HG03457 (cell line): ENCODE measurements around the gene SLC25A21.

ENCODE experiments used
- ATAC-seq: cut with Tn5 transposase; IDR thresholded peaks from one replicate; pipeline ENCODE4 v1.9.1; 2021; ENCODE audit warnings: moderate number of reproducible peaks; ENCODE audit not compliant: unreplicated experiment

Gene SLC25A21

DNA sequence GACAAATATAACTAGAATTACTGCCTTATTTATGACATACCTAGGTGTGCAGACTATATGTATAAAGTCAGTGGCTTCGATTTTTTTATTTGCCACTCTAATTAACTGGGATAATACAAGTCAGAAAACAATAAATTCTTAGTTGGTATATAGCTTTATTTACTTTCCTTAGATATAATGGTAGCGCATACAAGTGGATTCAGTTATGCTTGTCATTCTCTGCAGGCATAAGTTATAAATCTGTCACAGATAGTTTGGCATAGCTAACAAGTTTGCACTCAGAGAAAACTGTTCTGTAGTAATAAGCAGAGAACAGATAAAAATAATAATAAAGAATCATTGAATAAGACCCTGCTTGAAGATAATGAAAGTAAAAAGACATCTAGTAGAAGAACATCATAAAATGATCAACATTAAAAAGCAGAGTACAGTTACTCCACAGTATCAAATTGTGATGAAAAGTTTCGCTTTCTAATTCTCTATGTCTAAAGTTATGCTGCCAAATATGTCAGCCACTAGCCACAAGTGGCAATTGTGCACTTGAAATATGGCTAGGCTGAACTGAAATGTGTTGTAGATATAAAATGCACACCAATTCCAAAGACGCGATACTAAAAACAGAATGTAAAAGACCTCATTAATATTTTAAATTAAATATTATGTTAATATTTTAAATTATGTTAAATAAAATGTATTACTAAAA is 224.1 kb downstream of the SLC25A21 start:
- ATAC-seq, result no peak

DNA sequence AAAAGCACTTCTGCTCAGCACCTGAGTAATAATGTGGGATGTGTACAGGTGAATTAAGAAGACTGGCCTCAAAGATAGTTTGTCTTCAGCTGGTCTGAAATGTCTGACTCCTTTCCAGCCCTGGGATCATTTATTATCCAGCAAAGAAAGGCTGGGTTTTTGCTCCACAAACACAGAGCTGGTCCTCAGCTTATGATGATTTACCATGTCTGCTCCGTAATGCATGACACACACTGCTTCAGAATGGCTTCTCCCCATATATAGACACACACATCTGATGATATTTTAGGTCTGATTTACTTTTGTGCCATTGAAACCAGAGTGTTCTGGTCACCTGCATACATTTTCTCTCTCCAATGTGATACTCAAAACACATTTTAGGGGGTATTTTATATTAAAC is 225.0 kb downstream of the SLC25A21 start:
- ATAC-seq, result no peak

DNA sequence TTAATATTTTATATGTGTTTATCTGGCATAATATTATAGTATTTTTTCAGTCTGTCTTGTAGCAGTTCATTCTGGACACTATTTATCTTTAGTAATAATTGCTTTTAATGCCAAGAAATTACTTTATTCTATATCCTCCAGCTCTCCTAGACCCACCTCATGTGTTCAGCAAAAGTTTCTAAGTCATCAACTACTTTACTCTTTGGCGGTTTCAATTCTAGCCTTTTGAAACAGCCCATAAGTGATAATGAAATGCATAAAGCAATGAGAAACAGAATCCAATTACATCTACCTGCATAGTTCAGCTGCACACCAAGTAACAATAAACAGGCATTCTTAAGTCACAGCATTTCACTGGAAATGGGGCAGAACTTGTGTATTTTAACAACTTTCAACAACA is 225.5 kb downstream of the SLC25A21 start:
- ATAC-seq, result no peak

DNA sequence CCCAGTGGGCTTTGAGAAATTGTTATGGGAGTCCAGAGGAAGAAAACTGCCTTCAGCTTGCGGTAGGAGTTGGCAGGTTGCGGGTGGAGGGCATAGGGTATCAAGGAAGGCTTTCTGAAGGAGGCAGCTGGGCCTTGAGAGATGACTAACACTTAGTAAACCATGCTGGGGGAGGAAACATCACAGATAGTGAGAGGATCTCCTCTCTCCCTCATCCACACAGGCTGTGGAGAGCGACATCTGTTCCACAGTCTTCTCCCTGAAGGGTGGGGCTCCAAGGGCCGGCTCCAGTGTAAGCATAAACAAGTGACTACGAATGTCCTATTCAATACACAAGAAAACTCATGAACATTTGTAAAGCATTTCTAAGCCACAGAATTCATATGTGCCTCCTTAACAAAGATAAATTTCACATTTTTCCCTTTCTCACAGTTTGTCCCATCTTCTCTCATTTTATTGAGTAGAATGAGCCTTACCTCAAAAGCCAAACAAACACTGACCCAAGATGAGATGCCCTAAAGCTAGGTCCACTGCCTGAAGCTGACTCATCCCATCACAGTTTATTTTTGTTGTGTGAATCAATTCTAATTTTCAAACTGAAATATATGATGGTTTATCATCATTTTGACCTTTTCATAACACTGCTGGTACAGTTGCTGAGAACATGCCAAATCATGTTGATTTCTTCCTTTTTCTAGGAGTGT is 227.9 kb downstream of the SLC25A21 start:
- no peak for ATAC-seq

DNA sequence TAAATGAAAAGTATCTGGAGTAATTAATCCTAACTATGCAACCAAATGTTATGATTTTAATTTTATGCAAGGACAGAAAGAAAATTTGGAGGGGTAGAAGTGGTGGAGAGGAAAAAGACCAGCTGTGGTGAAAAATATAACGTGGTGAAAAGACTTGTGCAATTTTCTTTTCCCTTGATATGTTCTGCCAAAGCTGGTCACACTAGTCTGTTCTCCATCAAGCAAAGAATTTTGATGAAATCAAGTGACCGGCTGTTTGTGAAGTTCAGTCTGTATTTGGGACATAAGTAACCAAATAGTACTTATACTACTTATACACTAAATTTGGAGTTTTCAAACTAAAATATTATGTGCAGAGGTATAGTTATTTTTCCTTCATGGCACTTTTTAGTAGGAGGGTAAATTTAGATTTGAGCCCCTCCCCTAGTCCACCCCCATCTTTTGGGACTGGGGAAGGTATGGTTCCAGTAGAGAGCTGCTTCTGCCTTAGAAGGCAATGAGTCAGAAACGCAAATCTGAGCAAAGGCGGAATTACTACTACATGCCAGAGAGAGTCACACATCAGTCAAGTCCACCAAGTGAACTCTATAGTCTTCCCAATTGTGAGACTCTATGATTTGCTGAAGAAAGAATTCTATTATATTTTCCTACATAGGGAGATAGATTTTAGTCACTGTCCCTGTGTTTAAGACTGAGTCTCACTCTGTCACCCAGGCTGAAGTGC is 229.7 kb downstream of the SLC25A21 start:
- no peak for ATAC-seq

DNA sequence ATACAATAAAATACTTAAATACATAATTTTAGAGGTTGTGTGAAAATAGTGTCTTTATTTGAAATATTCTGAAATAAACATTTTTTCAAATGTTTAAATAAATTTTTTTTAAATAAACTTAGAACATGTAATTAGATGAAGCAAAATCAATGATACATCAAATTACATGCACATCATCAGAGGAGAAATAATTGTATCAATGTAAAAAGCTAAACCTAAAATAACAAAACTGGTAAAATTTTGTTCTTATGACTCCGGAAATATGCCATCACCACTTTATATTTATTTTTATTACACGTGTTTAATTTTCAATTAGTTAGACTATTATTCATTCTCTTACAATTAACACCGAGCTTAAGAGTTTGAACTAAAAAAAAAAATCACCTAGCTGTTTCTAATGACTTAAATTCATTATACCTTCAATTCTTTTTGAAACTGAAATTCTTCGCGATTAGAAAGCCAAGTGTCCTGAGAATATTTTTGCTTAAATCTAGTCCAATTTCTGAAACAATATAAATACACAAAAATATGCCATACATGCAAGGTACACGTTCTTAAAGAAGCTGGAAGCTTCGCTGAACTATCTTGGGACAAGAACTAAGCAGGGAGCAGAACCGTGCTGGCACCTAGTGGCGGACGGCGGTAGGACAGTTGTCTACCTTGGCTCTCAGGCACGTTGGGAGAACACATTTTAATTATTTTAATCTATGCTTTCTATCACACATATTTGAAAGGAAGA is 230.5 kb downstream of the SLC25A21 start:
- ATAC-seq, result no peak

DNA sequence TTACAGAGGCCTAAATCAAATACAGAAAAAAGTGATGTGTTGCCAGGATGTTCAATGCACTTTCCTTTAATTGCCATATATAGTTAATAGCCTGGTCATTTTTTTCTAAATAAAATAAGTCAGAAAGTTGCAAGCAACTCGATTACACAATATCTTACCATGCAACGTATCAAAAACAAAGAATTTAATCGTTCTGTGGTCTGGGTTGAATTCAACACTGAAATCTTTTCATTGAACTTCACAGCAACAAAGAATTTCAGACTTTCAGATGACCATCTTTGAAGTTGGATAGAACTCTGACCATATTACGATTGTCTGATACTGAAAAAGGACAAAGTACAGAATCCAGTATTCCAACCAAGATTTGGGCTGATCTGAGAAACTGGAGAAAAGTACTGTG is 231.9 kb downstream of the SLC25A21 start:
- no peak for ATAC-seq

DNA sequence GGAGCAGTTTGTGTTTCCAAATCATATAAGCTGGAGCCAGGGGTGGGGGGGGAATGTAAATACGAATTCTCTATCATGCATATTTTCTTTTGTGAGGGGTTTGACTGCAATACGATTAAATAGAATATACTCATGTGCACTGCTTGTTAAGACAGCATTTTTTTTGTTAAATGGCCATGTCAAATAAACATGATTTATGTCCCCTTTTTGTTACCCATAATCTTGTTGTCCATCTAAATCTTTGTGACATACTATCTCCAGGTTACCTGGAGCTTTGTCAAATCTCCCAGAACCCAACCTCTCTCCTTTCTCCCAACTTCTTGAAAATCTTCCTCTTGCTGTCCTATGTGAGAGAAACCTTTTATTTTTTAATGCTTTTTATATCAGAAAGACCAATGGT is 233.1 kb downstream of the SLC25A21 start:
- no peak for ATAC-seq

DNA sequence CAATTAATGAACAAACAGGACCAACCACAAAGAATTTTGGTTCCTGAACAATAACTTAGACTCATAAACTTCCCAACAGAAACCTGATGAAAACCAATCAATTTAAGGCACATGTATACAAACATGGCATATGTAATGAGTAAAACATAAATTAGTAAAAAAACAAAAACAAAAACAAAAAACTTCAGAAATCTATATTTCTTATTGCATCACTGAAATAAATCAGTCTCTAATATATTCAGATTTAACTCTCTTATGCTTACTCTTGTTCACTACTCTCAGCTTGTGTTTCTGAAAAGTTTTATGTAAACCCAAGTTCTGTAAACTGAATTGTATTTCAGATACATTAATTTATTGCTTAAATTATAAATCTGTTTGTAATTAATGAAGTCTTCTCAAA is 233.7 kb downstream of the SLC25A21 start:
- ATAC-seq, result no peak

DNA sequence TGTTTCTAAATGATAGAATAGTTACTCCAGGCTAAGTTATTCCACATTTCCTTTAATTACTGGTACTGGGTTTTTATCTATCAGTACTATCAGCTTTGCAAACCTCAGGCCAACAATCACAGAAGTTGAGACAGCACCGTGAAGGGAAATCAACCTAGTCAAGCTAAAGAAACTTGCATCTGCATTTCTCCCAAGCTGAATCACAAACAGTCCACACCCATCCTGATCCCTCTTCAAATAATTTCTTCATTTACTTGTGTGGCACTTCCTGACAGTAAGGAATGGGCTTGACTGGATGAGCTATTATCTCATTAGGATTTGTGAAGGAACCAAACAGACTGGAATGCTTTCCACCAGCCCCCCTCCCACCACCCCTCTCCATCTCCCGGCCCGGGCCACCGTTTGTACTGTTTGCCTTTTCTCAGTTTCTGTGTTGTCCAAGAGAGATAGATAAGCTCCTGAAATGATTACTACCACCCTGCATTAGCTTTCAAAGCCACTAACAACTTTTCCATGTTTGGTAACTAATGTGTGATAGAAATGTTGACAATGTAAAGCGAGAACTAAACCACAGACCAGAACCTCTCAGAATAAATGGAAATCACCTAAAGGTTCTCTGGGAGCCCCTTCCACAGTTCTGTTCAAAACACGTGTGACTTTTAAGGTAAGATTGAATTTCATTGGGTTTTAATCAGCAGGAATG is 236.3 kb downstream of the SLC25A21 start:
- no peak for ATAC-seq

DNA sequence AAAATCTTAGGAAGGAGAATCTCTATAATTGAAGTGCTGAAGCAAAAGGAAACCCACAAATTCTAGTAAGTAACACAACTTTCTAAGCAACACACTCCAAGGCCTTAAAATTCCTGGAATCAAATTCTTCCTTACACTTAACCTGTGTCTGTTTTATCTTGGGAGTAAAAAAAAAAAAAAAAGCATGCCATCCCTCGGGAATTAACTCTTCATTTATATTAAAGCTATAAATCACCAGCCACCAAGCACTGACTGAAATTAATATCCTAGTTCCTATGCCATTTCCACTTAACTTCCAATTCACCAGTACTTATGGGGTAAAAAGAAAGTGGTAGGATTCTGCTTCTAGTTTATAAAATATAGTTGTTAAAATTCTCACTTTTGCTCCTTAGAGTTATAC is 238.1 kb downstream of the SLC25A21 start:
- ATAC-seq, result no peak

DNA sequence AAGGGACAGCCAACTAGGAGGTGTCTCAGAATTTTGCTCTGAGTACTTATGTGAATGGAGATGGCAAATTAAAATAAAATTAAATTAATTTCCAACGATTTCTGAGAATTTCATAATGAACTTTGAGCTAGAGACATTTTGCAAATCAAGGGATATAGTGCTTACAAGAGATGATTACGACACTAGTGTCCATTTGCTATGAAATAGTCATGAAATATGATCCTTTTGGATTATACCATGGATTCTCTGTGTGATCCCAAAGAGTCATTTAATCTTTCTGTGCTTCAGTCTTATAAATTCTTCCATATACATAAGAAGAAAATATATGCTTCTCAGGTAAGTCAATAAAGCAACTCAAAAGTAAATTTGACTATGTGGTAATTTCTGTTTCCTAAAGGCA is 240.6 kb downstream of the SLC25A21 start:
- no peak for ATAC-seq

DNA sequence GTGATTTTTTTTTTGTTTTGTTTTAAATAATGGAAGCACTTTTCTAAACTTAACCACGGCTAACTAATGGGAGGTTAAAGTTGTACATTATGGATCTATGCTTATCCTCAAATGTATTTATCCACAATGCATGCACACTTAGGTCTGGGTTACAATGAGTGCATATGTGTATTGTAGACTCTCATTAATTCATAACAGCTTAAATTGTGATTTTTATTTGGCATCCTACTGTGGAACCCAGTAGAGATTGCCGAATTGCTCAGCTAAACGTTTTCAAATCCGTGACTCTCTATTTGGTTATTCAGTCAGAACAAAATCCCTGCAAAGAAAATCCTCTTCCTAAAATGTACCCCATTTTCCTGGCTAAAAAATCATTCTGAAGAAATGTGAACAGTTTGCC is 244.0 kb downstream of the SLC25A21 start:
- no peak for ATAC-seq

DNA sequence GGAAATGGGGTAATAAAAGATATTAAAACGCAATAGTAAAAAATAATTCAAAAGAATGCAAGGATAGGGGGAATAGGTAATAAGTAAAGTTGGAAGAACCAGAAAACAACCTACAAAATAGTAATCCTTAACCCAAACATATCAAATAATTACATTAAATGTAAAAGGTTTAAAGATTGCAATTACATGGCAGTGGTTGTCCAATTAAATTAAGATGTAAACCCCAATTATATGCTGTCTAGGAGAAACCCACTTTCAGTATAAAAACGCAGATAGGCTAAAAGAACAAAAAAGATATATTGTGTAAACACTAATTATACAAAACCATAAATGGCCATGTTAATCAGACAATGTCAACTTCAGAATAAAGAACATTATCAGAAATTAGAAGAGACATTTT is 247.3 kb downstream of the SLC25A21 start:
- ATAC-seq, result no peak

DNA sequence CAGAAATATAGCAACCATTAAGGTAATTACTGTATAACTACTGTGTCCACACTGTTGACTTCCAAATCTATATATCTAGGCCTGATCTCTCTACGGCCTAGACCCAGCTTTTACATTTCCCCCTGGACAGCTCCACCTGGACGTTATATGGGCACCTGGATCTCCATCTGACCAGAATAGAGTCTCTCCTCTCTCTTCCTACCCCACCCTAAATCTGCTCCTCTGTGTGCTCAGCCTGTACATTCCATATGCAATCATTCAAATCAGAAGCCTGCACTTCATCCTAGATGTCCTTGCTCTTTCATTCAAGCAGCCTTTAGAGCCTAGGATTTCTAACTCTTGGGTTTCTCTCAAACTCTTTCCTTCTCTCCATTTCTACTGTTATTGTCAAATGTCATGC is 255.7 kb downstream of the SLC25A21 start:
- ATAC-seq, result no peak

DNA sequence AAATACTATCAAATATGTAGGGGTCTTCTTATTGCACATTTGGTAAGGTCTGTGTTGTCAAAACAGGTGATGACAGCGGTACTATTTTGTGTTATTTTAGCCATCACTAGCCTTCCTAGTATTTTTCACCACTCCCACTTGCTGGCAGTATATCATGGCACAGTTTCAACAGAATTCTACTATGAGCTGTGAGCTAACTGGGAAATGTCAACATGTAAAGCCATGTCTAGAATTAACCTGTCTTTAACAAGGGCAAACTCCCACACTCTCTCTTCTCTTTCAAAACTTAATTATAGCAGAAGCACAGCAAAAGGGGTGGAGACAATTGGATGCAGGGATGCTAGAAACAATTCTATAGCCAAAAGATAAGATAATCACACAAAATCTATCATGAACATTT is 257.3 kb downstream of the SLC25A21 start:
- ATAC-seq, result no peak

DNA sequence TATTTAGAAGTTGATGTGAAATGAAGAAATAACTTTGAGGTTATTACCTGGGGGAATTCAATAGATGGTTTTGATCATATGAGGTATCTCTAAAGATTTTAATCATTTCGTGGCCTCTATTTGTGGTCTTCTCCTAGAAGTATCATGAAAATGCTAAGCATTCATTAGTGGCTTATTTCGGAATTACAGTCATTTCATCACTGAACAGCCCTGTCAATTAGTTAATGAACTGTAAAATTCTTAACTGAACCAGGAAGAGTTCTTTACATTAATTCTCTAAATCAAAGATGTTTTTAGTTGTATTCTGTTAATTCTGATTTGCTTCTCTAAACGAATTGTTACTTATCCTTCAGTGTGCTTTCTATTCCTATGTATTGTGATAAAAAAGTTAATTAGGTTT is 261.8 kb downstream of the SLC25A21 start:
- no peak for ATAC-seq

DNA sequence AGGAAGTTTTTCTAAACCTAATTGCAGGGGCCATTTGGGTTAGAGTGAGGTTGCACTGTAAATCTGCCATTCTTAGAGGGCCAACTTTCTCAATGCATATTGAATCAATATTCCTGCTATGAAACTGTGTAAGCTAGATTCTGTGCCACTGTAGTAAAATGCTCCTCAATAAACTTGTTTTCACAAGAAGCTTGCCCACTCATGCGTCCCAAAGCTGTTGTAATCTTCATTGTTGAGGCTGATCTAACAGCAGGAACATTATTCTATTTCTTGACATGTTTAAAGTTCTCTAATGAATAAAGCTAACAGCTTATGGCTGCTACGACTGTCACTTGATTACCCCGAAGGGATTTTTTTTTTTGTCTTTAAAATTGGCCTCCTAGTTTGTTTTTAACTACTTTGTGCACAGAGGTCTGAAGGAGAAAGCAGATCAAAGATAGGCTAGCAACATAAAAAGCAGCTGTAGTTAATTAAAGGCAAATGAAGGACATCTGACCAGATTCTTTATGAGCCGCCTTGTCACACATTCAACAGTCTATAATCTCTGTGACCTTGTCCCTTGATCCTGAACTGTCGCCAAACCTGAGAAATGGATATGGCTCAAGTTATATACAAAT is 267.0 kb downstream of the SLC25A21 start:
- no peak for ATAC-seq

DNA sequence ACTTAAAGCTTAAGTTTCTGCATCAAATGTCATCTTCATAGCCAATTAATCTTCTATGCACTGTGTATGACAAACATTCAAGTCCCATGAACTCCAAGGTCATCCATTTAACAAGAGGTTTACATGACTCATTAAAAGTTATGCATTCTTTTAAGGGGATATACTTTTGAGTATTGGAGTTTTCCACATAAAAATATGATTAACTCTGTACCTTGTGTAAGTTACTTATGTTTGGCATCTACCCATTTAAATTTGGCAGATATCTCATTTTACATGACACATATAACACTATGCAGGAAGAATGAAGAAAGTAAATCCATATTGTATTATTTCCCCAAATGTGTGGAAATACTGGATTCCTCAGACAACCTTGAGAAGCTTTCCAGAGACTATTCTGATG is 270.5 kb downstream of the SLC25A21 start:
- no peak for ATAC-seq

DNA sequence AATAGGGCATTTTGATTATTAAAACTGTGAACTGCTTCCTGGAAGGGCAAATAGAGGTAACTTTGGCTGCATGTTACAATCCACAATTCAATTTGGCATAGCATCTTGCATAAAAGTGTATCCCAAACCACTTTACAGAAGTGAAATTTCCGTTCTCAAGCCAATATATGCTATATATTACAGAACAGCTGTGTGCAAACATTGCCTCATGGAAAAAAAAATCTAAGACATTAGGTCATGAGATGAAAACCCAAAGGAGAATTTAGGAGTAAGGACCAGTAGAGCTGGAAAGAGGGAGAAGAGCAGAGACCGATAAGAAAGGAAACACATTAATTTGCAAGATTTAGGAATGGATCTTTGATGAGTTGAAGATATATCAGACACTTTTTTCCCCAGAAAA is 271.6 kb downstream of the SLC25A21 start:
- no peak for ATAC-seq
